Type B pancreatic cell (in vitro differentiated cells): Measurements from ENCODE around the gene LRRC4. TPM values are rescaled to one million over a fixed set of nuclear protein-coding genes. Genes with fewer than 3 reads are reported as not detected.

Experiments used
- DNase-seq: peaks from one replicate; pipeline ENCODE4 v3.0.0; 2021; ENCODE audit warnings: mixed read lengths; ENCODE audit not compliant: unreplicated experiment; ENCODE audit errors: extremely low spot score
- H3K27ac Mint-ChIP-seq: 2 replicates; pipeline ENCODE4 v1.8.0; 2021; ENCODE audit warnings: mild to moderate bottlenecking, mixed read lengths
- H3K27me3 Mint-ChIP-seq: 2 replicates; pipeline ENCODE4 v1.8.0; 2021; ENCODE audit warnings: mixed read lengths
- H3K36me3 Mint-ChIP-seq: 2 replicates; pipeline ENCODE4 v1.8.0; 2021; ENCODE audit warnings: mixed read lengths
- H3K4me1 Mint-ChIP-seq: one replicate; pipeline ENCODE4 v1.8.0; 2021; ENCODE audit warnings: mixed read lengths; ENCODE audit not compliant: unreplicated experiment
- H3K4me3 Mint-ChIP-seq: 2 replicates; pipeline ENCODE4 v1.8.0; 2021; ENCODE audit warnings: mild to moderate bottlenecking, mixed read lengths
- H3K9me3 Mint-ChIP-seq: 2 replicates; pipeline ENCODE4 v1.8.0; 2021; ENCODE audit warnings: mixed read lengths
- total RNA-seq: library from RNA; stranded (reverse); gene quantifications from 2 replicates; pipeline ENCODE4 v1.2.1, GENCODE V29; 2021; ENCODE audit warnings: low replicate concordance
- TF ChIP-seq, protein P1 (sequence below): fragments of 200-600 bp; sonication (generic); conservative IDR thresholded peaks from 2 replicates; pipeline ENCODE4 v1.5.0; 2021; ENCODE audit warnings: antibody characterized with exemption, mild to moderate bottlenecking

Gene LRRC4
- total RNA-seq, 1 donor from 2014 or later, result 37.7 TPM

DNA sequence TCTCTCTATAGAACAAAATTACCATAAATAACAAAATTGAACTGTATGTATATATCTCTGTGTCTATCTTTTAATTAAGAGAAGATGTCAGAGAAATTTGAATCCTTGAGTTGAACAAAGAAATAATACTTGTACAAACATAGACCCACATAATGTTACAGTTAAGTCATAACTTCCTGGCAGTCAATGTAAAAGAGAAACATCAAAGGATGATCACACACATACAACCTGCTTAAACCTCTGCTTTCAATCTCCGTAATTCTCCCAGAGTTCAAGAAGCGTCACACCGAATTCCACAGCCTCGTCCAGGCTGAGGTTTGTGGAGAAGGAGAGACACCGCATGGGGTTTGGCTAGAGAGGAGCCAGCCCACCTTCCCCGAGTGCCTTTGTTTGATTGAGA is 40.1 kb upstream of the LRRC4 start:
- no peak overlapping the region for H3K4me3 Mint-ChIP-seq
- H3K27me3 Mint-ChIP-seq, result no peaks in the 10 kb centered on the region
- H3K36me3 Mint-ChIP-seq, result peaks cover 4% of the 10 kb centered on the region
- no peak overlapping the region for H3K27ac Mint-ChIP-seq
- DNase-seq, result no peak
- no peaks in the 10 kb centered on the region for H3K9me3 Mint-ChIP-seq
- no peaks in the 10 kb centered on the region for H3K4me1 Mint-ChIP-seq
- TF ChIP-seq, protein P1, sequence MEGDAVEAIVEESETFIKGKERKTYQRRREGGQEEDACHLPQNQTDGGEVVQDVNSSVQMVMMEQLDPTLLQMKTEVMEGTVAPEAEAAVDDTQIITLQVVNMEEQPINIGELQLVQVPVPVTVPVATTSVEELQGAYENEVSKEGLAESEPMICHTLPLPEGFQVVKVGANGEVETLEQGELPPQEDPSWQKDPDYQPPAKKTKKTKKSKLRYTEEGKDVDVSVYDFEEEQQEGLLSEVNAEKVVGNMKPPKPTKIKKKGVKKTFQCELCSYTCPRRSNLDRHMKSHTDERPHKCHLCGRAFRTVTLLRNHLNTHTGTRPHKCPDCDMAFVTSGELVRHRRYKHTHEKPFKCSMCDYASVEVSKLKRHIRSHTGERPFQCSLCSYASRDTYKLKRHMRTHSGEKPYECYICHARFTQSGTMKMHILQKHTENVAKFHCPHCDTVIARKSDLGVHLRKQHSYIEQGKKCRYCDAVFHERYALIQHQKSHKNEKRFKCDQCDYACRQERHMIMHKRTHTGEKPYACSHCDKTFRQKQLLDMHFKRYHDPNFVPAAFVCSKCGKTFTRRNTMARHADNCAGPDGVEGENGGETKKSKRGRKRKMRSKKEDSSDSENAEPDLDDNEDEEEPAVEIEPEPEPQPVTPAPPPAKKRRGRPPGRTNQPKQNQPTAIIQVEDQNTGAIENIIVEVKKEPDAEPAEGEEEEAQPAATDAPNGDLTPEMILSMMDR, result no peak

DNA sequence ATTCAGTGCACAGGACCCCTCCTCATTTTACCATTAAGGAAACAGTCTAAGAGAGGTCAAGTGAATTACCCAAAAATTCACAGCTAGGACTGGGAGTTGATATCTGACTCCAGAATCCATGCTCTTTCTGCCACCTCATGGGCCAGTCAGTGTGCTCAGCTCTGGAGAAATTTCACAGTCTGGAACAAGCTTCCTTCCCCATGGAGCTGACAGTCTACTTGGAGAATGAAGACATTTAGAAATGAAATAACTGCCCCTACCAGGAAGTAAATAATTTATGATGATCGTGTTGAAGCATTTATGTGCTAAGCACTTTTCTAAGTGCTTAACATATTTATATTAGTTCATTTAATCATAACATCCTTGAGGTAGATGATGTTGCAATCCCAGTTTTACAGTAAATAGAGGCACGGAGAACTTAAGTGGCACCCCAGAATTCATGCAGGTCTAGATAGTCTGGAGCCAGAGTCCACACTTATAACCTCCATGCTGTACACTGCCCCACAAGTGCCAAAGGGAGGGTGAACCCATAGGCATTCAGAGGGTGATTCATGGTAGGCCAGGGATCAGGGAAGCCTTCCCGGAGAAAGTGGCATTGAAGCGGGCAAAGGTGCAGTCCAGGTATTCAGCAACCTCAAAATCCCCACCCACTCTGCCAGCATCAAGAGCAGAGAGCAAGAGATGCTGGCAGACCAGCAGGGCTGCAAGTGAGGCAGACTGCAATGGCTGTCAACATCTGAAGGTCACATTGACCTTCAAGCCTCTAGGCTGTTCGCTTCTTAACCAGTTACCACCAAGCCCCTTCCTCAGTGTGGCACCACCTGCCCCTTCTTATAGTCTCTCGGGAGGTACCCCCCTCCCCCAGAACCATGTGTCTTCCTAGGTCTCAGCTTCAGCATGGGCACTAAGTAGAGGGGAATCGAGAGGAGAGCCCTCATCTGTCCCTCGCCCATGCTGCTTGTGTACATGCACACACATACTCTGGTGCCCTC is 38.4 kb upstream of the LRRC4 start:
- no peaks in the 10 kb centered on the region for H3K27me3 Mint-ChIP-seq
- no peak for DNase-seq
- H3K4me1 Mint-ChIP-seq, result no peaks in the 10 kb centered on the region
- TF ChIP-seq, protein P1, result no peak
- no peaks in the 10 kb centered on the region for H3K9me3 Mint-ChIP-seq
- H3K27ac Mint-ChIP-seq, result no peak overlapping the region
- H3K4me3 Mint-ChIP-seq, result no peak overlapping the region
- peaks cover 4% of the 10 kb centered on the region for H3K36me3 Mint-ChIP-seq

DNA sequence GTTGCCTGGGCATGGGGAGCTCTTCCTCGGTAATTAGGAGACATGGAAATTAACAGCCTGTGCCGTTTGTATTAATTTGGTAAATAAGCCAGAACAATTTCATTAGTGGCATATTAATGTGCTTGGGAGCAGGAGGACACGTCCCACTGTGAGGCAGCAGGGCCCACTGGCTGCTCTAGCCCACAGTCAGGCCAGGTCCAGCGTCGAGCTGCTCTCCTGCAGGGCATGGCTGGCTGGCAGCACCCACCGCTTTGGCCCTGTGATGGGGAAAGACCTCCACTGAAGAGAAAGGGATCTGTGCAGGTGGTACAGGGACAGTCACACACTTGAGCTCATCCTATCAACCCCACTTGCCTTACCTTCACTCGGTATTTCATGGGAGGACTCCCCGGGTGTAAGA is 37.5 kb upstream of the LRRC4 start:
- H3K27me3 Mint-ChIP-seq, result no peaks in the 10 kb centered on the region
- no peak for DNase-seq
- no peaks in the 10 kb centered on the region for H3K9me3 Mint-ChIP-seq
- TF ChIP-seq, protein P1, result no peak
- no peak overlapping the region for H3K4me3 Mint-ChIP-seq
- no peak overlapping the region for H3K27ac Mint-ChIP-seq
- H3K4me1 Mint-ChIP-seq, result no peaks in the 10 kb centered on the region
- H3K36me3 Mint-ChIP-seq, result peaks cover 4% of the 10 kb centered on the region

DNA sequence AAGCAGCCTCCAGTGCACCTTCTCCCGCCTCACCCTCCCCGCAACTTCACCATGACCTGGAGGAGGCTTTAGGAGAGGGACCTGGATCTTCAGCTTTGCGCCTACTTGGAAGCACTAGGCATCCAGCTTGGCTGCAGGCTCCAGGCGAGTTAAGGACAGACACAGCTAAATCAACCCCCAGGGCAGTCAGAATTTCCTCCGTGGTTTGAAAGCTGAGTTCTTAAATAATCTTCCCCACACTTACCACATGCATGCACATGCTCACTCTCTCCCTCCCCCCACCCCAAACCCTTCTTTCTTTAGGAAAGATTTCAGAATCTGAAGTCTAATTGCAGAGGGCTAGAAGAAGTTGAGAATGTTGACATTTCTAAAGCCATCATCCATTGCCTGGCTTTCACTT is 36.7 kb upstream of the LRRC4 start:
- H3K9me3 Mint-ChIP-seq, result no peaks in the 10 kb centered on the region
- no peaks in the 10 kb centered on the region for H3K27me3 Mint-ChIP-seq
- no peak for DNase-seq
- no peaks in the 10 kb centered on the region for H3K4me1 Mint-ChIP-seq
- peaks cover 4% of the 10 kb centered on the region for H3K36me3 Mint-ChIP-seq
- H3K4me3 Mint-ChIP-seq, result no peak overlapping the region
- H3K27ac Mint-ChIP-seq, result no peak overlapping the region
- TF ChIP-seq, protein P1, result no peak

DNA sequence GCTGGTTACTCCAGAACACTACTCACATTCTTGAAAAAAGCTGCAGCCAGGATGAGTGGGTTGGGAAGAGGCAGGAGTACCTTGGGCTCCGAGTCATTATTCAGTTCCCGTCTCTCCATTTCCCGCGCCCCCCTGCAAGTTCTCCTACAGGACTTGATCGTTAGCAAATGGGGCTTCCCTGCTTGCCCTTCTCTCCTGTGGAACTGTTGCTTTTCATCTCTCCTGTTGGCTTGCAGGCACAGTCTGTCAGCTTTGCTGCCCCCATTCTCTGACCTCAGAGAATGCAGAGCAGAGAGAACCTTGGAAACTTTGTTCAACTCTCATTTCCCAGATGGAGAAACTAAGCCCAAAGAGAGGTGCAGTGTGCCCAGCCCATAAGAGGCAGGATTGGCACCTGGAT is 35.6 kb upstream of the LRRC4 start:
- Mint-ChIP-seq H3K27ac (no peak overlapping the region), H3K36me3 (peaks cover 4% of the 10 kb centered on the region), H3K4me3 (no peak overlapping the region), H3K27me3 (no peaks in the 10 kb centered on the region), H3K4me1 (peaks cover 3% of the 10 kb centered on the region), H3K9me3 (no peaks in the 10 kb centered on the region)
- TF ChIP-seq, protein P1, result peak; percentile 16
- no peak for DNase-seq
